GM21717 (cell line): Measurements from ENCODE around the gene FXYD4.

Experiments
- ATAC-seq: cut with Tn5 transposase; IDR thresholded peaks from one replicate; pipeline ENCODE4 v1.9.1; 2021; ENCODE audit warnings: mild to moderate bottlenecking, moderate library complexity; ENCODE audit not compliant: unreplicated experiment

FXYD4 gene

DNA sequence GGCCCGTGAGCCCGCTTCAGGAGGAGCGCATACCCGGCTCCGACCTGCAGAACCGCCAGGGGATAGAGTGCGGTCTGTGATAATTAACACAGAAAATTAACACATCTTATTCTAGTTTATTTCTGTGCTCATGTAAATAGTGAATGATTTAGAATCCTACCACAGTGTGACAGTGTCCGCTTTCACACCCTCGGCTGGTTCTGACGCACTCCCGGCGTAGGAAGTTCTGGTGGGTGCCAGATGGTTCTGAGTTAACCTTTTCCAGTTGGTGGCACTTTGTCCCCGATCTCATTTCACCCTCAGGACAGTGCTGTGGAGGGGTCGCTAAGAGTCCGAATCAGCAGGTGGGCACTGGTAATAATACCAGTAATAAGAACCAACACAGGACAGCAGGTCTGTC lies 28.3 kb upstream of the FXYD4 start:
- ATAC-seq = no peak

DNA sequence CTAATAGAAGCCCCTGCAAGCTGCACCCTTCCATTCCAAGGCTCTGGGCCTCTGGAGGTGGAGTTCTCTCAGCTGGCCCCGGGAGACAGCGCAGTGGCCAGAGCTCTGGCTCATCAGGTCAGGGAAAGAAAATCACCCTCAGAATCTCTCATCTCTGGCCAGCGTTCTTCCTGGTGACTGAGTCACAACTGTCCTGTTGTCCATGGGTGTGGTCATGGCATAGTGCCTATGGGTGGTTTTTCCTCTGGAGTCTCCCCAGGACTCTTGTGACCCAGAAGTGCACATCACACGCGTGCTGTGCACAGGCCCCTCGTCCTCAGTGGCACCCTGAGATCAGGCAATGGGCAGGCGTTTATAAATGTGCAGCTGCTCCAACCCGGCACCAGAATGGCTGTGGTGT lies 27.4 kb upstream of the FXYD4 start:
- no peak for ATAC-seq

DNA sequence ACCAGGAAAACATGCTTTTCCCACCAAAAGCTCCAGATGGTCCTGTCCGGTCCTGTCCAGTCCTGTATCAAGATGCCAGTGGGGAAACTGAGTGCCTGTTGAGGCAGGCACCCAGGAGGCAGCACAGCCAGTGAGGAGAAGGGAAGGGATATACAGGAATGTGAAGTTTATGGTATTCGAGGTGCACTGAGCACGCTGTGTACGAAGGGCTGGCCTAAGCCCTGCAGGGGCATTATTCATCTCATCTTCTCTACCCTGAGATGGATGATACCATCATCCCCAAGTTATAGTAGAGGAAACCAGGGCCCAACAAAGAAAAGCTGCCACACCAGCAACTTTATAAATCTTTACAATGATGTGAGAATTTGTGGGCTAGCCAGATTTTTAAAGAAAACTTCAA lies 23.4 kb upstream of the FXYD4 start:
- ATAC-seq = no peak

DNA sequence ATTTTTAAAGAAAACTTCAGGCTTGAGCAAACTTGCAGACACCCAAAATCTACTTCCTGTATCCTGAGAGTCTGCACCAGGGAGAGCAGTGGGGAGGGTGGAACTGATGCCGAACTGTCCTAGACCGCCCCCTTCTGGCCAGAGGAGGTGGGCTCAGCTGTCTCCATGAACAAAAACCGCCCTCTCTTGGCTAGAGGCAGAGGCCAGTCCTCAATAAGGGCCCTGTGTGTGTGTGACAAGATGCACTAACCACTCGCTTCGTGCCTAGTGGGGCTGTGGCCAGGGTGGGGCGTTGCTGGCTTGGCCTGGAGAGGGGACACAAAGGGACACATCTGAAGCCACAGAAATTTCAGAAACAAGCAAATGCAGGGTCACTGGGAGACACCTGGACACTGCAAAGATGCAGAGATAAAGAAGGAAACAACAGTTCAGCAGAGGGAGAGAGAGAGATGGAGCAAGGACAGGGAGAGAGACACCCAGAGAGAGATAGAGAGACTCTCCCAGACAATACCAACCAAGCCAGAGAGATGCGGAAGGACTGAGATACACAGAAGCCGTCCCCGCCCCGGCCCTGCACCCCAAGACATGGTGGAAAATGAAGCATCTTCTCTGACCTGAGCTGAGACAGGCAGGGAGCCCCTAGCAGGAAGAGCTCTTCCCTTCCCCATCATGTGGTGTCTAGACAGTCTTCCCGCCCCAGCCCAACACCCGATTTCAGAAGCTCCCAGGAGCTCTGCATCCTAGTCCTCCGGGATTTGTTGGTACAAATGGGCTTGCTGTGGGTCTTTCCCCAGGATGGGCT lies 22.7 kb upstream of the FXYD4 start:
- peak; percentile 100 for ATAC-seq

DNA sequence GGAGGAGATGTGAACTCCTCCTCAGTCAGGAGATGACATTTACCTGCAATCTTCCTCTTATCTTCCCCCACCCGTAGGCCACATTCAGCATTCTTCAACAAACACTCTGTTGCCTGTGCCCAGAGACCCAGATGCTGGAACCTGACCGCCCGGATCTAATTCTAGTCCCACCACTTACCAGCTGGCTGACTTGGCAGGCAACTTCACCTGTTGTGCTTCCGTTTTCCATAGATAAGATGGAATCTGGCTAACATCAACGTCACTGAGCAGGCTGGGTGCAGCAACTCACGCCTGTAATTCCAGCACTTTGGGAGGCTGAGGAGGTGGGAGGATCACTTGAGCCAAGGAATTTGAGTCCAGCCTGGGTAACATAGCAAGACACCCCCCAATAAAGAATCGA lies 21.3 kb upstream of the FXYD4 start:
- ATAC-seq = no peak

DNA sequence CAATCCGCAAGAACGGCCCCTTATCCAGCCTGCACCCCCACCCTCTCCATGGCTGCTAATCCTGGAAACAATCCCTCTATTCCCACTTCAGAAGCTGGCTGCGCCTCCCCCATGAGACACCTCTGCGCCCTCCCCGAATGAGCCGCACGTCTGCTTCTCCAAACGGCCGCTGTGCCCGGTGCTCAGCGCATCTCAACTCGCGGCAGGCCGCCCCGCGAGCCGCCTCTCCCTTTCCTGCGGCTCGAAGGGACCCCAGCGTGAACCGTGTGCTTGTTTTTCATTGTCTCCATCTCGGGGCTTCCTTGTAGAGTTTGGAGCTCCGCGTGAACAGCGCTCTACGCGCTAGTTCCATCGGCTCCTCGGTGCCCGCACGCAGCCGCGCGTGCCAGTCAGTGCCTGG lies 20.8 kb upstream of the FXYD4 start:
- no peak for ATAC-seq

DNA sequence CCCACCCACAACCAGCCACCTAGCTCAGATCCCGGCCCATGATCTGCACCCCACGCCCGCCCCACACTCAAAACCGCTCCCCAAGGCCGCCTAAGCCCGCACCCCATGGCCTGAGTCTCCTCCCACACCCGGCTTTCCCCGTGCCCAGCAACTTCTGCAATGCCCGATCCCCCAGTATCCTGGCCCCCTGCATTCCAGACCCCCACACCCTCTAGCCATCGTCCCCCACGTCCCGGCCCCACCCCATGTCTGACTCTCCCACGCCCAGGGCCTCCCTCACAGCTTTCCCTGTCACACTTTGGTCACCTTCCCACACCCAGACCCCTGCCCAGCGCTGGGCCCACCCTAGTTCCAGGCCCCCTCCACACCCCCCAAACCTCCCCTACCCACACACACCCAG lies 20.1 kb upstream of the FXYD4 start:
- no peak for ATAC-seq

DNA sequence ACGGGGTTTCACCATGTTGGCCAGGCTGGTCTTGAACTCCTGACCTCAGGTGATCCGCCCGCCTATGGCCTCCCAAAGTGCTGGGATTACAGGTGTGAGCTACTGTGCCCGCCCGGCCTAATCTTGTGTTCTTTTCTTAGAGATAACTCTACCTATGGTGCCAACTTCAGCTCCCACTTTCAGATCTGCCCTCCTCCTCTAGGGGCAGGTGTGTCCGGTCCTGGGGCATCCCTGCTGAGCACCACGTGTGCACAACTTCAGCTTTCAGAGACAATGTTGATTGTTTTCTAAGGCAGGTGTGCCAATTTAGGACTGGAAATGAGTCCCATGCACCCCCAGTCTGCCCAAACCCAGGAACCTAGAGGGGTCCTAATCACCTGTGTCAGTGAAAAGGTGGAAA lies 18.5 kb upstream of the FXYD4 start:
- ATAC-seq = no peak

DNA sequence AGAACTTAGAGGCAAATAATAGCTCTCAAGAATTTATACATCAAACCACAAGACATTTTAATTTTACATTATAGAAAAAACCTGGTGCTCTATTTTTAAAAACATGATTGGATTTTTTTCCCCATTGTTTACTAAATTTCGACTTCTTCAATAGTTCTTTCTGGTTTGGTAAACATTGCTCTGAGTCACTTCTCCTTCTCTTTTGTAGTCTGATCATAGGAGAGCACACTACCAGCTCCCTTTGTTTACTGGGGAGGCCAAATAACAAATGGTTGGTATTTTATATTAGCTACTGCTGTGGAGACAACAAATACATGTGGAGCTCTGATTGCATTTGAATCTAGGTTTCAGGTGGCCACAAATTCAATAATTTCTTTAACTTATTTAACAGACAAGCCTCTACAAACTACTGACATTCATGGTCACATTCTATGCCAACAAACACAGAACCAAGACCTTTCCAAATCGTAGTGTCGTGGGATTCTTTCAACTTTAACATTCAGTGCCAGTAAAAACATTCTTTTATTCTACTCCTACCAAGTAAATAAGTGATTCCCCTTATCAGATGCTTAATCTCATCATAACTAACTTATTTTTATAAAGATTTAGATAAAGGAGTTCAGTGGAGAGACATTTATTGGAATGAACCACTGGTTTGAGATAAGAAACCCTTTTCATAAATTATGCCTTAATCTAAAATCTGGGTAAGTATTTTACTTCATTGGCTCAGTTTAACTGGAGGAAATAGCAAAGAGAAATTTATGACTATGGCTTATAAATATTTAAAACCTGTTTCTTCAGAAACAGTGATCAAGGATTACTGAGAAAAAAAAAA lies 17.7 kb upstream of the FXYD4 start:
- no peak for ATAC-seq

DNA sequence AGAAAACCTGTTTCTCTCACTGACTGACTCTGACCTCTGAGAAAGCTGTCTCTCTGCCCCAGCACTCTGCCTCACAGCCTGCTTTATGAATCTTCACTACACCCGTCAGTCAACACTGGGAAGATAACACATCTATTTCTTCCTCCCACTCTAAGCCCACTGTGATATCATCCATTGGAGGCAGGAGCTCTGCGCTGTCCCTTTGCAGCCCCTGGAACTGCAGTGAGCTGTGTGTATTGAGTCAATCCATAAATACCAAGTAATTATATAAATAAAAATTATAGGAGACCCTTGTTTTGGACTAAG lies 17.2 kb upstream of the FXYD4 start:
- ATAC-seq = no peak

DNA sequence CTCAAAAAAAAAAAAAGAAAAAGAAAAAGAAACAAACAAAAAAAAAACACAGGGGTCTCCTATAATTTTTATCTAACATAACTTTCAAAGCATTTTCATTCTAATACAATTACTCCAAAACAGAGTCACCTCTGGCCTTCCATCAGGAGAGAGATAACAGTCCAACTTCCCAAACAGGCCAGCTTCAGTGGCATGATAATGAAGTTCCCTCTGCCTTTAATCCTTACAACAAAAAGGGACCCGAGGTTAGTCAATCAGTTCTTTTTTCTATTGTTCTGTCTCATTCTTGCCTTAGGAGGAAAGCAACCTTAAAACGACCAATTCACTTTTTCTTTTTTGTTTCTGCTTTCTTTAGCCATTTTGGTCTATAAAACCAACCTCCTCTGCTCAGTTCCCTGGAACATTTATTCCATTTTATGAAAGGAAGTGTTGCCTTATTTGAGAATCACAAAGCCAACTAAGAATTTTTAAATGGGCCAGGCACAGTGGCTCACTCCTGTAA lies 16.5 kb upstream of the FXYD4 start:
- no peak for ATAC-seq

DNA sequence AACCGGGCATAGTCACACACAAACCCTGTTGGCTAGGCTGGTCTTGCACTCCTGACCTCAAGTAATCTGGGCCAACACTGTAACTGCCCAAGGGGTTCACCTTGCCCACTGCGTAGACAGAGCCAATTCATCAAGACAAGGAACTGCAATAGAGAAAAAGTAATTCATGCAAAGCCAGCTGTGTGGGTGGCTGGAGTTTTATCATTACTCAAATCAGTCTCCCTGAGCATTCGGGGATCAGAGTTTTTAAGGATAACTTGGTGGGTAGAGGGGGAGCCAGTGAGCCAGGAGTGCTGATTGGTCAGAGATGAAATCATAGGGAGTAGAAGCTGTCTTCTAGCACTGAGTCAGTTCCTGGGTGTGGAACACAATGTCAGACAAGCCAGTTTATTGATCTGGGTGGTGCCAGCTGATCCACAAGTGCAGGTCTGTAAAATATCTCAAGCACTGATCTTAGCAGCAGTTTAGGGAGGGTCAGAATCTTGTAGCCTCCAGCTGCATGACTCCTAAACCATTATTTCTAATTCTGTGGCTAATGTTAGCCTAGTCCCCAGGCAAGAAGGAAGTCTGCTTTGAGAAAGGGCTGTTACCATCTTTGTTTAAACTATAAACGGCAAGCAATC lies 15.6 kb upstream of the FXYD4 start:
- ATAC-seq = no peak

DNA sequence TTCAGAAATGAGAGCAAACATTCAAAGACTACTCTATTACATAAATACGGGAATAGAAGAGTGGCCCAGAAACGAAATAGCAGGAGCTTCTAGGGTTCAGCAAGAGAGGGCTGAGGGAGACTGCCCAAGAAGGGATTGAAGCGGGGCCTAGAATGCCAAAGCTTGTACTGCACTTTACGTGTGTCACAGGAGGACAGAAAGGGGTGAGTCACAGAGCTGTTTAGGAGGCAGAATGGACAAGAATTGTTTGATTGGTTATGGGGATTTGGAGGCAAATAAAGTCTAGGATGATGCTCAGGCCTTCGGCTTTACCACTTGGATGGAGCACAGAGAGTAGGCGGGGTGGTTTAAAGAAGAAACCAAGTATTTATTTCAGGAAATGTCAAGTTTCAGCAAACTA lies 11.3 kb upstream of the FXYD4 start:
- ATAC-seq = no peak

DNA sequence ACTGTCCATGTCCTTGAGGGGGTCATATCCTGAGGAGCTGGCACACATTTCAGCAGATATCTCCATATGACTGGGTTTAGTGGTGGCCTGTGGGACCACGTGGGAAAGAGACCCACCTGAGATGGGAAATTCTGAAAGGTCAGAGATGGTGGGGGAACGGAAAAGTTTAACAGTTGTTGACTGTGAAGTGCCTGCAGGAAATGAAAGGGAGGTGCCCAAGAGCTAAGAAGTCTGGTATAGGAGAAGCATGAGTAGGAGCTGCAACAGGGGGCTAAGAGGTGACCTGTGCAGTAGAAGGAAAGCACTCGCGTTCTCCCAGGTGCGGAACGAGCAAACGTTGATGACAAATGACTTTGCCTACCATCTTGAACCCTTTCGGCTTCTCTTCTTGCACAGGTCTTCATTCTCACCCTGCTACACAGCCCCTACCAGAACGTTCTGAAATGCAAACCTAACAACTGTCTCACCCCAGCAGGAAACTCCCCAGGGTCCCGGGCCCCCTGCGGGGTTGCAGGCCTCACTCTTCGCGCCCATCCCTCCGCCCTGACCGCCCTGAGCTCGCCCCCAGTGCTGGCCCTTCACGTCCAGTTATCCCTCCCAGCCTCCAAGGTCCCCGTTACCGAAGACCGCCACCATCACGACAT lies 9.8 kb upstream of the FXYD4 start:
- no peak for ATAC-seq

DNA sequence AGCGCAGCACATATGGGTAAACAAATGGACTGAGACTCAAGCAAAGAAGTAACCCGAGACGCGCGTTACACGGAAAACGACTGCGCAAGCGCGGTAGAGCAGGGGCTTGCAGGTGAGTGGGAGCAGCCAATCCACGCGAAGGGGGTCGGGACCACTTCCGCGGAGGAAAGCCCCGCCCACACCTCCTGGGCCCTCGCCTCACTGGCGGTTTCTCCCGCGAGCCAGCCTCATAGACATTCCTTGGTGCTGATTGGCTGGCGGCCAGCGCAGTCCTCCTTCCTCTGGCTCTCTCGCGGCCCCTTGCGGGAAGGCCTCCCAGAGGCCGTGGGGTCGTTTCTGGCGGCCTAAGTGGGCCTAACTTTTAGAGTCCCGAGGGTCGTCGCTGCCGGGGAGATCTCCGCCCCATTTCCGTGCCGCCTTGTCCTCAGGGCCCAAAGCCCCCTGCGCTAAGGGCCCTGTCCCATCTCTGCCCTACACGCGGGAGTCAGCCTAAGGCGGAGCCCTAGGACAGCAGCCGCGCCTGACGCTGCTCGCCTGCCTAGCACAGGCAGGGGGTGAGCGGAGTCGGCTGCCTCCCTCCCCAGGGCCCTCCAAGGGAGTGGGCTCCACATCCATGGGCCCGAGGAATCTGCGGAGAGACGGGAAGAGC lies 9.1 kb upstream of the FXYD4 start:
- peak; percentile 99 for ATAC-seq

DNA sequence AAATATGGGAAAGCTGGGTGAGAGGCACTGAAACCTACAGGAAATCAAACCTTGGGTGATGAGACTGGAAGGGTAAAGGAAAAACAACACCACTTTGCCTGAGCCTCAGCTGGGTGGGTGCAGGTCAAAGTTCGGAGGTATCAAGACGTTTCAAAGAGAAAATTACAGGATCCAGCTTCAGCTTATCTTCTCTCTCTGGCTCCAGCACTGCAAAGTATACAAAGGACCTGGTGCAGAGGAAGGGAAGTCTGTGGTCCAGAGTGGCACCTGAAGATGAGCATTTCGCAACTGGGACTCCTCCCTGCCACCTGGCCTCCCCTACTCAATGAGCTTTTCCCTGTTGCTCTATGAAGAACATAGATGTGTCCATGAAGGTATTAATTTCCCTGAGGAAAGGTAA lies 6.4 kb upstream of the FXYD4 start:
- ATAC-seq = no peak

DNA sequence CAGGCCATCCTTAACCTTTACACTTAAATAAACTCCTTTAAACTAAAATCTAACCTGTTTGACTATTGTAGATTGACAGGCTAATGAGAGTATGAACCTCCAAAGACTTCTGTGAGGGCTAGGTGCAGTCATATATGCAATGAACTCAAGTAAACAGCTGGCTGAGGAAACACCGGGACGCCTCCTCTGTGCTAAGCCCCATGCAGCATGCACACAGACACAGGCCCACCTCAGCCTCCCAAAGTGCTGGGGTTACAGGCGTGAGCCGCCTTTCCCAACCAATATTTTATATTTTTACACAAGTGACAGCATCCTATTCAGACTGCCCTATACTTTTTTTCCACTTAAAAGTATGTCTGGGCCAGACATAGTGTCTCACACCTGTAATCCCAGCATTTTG lies 1.5 kb upstream of the FXYD4 start:
- ATAC-seq = no peak

DNA sequence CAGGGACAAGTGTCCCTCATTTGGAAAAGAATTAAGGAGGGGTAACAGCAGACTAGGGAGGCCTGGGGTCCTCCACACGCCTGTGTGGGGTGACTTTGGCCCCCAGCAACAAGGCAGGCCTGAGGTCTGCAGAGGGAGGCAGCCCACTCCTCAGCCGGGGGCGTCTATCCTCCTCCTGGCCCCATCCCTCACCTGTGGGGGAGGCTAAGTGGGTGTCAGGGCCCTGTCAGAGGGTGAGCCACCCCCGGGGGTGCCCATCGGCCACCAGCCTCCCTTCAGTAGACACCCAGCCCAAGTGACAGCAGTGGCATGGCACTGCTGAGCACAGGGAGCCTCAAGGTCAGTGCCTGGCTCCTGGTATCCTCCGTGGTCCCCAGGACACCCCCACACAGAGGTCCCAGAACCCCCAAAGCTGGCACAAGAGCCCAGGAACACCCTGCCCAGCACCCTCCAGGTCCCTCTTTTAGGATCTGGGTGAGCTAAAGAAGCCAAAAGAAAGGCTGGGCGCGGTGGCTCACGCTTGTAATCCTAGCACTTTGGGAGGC lies 693 bp upstream of the FXYD4 start:
- no peak for ATAC-seq

DNA sequence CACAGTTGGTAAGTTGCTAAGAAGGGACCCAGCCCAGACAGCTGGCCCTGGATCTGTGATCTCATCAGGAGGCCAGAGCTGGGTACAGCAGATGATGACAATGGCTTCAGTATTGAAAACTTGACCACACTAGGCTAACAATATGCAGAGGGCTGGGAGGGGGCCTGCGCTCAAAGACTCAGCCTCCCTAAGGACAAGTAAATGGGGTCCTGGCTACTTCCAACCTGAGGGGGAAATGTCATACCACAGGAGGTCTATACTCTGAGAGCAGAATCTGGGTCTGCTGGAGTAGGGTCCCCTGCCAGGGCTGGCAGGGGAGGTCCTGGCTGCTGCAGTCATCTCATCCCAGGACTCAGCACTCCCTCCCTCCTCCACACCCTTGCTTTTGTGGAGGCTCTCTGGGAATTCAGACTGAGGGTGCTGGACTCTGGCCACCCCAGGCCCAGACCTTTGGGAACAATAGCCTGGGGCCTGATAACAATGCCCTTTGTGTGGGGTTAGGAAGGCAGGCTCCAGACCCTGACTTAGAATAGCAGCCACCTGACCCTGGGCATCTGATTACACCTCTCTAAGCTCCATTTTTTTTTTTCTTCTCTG lies 1.4 kb downstream of the FXYD4 start:
- ATAC-seq = no peak

DNA sequence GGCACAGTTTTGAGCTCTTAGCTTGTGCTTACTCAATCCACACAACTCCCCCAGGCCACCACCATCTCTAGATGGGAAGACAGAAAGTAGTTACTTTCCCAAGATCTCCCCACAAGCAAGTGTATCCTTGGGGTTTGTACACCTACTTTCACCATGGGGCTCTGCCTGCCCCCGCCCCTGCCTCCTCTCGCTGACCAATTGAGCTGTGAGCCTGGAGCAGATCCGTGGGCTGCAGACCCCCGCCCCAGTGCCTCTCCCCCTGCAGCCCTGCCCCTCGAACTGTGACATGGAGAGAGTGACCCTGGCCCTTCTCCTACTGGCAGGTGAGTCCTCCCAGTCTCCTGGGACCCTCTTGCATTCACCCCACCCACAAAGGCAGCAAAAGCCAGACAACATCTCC lies 2.0 kb downstream of the FXYD4 start:
- ATAC-seq = no peak
